GM21786 (cell line): ENCODE results near the gene CD82.

ENCODE experiments used
- ATAC-seq: cut with Tn5 transposase; IDR thresholded peaks from one replicate; pipeline ENCODE4 v1.9.1; 2021; ENCODE audit not compliant: unreplicated experiment

The CD82 gene

GRCh38 chr11:44574610-44575287, 9.3 kb downstream of the CD82 start:
- ATAC-seq, result peak; percentile 46

- no peak for ATAC-seq
Observed at GRCh38 chr11:44575288-44575672, 9.8 kb downstream of the CD82 start.

GRCh38 chr11:44575962-44576361, 10.5 kb downstream of the CD82 start:
- no peak for ATAC-seq

- ATAC-seq, result no peak
Observed at GRCh38 chr11:44576656-44577055, 11.2 kb downstream of the CD82 start.

GRCh38 chr11:44577231-44577830, 11.9 kb downstream of the CD82 start:
- ATAC-seq, result no peak

- peak; percentile 46 for ATAC-seq
Observed at GRCh38 chr11:44578279-44578678, 12.8 kb downstream of the CD82 start.

- ATAC-seq, result no peak
Observed at GRCh38 chr11:44579302-44579761, 13.9 kb downstream of the CD82 start.

- no peak for ATAC-seq
Observed at GRCh38 chr11:44580701-44581100, 15.2 kb downstream of the CD82 start.

GRCh38 chr11:44581246-44581645, 15.8 kb downstream of the CD82 start:
- ATAC-seq, result no peak

- no peak for ATAC-seq
Observed at GRCh38 chr11:44582641-44583352, 17.3 kb downstream of the CD82 start.

GRCh38 chr11:44583353-44583669, 17.8 kb downstream of the CD82 start:
- ATAC-seq, result no peak

GRCh38 chr11:44585421-44585820, 20.0 kb downstream of the CD82 start:
- ATAC-seq, result no peak

GRCh38 chr11:44589301-44589700, 23.8 kb downstream of the CD82 start:
- ATAC-seq, result no peak

GRCh38 chr11:44590769-44591168, 25.3 kb downstream of the CD82 start:
- ATAC-seq, result no peak

GRCh38 chr11:44591557-44591956, 26.1 kb downstream of the CD82 start:
- ATAC-seq, result no peak

GRCh38 chr11:44592125-44592940, 26.9 kb downstream of the CD82 start:
- ATAC-seq, result no peak

- no peak for ATAC-seq
Observed at GRCh38 chr11:44593251-44593650, 27.8 kb downstream of the CD82 start.

- ATAC-seq, result no peak
Observed at GRCh38 chr11:44595006-44595405, 29.5 kb downstream of the CD82 start.

- ATAC-seq, result no peak
Observed at GRCh38 chr11:44595964-44596381, 30.5 kb downstream of the CD82 start.

GRCh38 chr11:44596525-44597276, 31.2 kb downstream of the CD82 start:
- peak; percentile 34 for ATAC-seq
